SJSA1 (cell line): Measurements from ENCODE around the gene FAM13C. TPM values are rescaled to one million over a fixed set of nuclear protein-coding genes. Genes with fewer than 3 reads are reported as not detected.

Experiments used
- DNase-seq, 2 experiments: peaks; one replicate each; pipeline ENCODE4 v3.0.0-alpha.2; 2015 to 2020; ENCODE audit warnings: low spot score in 2 of 2, low read depth in 1 of 2
- H3K27ac ChIP-seq: fragments of 250-450 bp; sonication (Bioruptor Pico); 2 replicates; pipeline ENCODE4 v1.5.1; 2020; ENCODE audit warnings: mild to moderate bottlenecking, moderate library complexity
- H3K27me3 ChIP-seq: fragments of 250-450 bp; sonication (Bioruptor Pico); replicated peaks from 2 replicates; pipeline ENCODE4 v1.5.1; 2020; ENCODE audit warnings: mild to moderate bottlenecking, moderate library complexity
- H3K36me3 ChIP-seq: fragments of 250-450 bp; sonication (Bioruptor Pico); 2 replicates; pipeline ENCODE4 v1.5.1; 2020; ENCODE audit warnings: mild to moderate bottlenecking
- H3K4me1 ChIP-seq: fragments of 250-450 bp; sonication (Bioruptor Pico); replicated peaks from 2 replicates; pipeline ENCODE4 v1.6.1; 2021; ENCODE audit warnings: mild to moderate bottlenecking
- H3K4me3 ChIP-seq: fragments of 250-450 bp; sonication (Bioruptor Pico); 2 replicates; pipeline ENCODE4 v1.5.1; 2020; ENCODE audit warnings: mild to moderate bottlenecking
- H3K9me3 ChIP-seq: fragments of 250-450 bp; sonication (Bioruptor Pico); replicated peaks from 2 replicates; pipeline ENCODE4 v1.5.1; 2020; ENCODE audit warnings: mild to moderate bottlenecking
- total RNA-seq: library from RNA; depleted of rRNA; stranded (reverse); fragments of >200 nt; shearing (Covaris generic); gene quantifications from 2 replicates; pipeline ENCODE4 v1.2.3, GENCODE V29; 2014

Gene FAM13C
- total RNA-seq, 1 experiment from 2014 or later, result 0.03 TPM

DNA sequence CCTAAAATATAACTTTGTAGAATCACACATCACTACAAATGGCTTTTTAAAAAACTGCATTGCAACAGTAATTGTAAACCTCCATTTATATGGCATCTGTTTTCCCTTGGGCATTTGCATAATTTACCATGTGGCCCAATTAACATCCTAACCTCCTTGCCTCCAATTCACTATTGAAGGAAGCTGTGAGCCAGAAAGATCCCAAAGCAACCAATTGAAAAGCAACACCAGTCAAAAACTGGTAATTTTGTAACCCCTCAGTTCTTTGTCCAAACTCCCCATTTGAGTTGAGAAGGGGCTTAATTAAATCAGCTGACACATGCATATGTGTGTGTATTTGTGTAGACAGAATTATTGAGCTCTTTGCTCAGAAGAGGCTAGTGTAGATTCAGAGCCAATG lies 90.3 kb downstream of the FAM13C start:
- Histone ChIP-seq H3K36me3 (no peaks in the 10 kb centered on the region), H3K27ac (no peak overlapping the region), H3K9me3 (no peaks in the 10 kb centered on the region), H3K4me1 (no peaks in the 10 kb centered on the region), H3K27me3 (no peaks in the 10 kb centered on the region), H3K4me3 (no peak overlapping the region)
- DNase-seq, result no peak

DNA sequence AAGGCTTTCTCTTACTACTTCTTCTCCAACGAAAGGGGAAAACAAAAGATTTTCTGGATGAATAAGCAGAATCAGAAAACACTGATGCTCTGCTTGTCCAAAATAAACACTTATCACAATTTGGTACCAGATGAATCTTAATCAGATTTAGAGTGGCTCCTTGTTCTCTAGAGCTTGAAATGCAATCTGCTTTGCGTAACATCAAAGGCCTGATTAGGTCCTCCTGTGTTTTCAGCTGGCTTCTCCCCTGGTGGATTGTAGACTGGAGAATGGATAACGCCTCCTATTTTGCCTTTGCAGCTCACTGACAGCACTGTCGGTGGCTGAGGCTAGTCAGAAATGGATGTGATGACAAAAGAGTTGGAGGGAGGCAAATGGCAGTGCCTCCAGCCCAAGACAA lies 91.2 kb downstream of the FAM13C start:
- H3K4me1 ChIP-seq, result no peaks in the 10 kb centered on the region
- H3K27ac ChIP-seq, result no peak overlapping the region
- no peaks in the 10 kb centered on the region for H3K36me3 ChIP-seq
- no peak overlapping the region for H3K4me3 ChIP-seq
- H3K9me3 ChIP-seq, result no peaks in the 10 kb centered on the region
- no peaks in the 10 kb centered on the region for H3K27me3 ChIP-seq
- DNase-seq, result no peak

DNA sequence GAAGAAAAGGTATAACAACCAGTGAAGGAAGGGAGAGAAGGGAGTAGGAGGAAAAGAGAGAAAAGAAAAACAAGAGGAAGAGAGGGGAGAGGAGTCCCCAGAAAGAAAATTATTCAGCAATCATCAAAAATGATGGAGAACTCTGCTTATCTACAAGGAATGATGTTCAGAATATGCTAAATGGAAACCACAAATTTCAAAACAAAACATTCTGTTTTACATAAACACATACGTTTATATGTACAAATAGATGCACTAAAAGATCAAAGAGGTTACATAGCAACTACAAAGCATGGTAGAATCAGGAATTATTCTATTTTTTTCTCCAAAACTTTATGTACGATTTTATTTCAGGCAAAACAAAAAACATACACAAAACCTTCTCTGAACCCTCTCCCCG lies 91.9 kb downstream of the FAM13C start:
- Histone ChIP-seq H3K27me3 (no peaks in the 10 kb centered on the region), H3K9me3 (no peaks in the 10 kb centered on the region), H3K4me1 (no peaks in the 10 kb centered on the region), H3K36me3 (no peaks in the 10 kb centered on the region), H3K4me3 (no peak overlapping the region), H3K27ac (no peak overlapping the region)
- no peak for DNase-seq

DNA sequence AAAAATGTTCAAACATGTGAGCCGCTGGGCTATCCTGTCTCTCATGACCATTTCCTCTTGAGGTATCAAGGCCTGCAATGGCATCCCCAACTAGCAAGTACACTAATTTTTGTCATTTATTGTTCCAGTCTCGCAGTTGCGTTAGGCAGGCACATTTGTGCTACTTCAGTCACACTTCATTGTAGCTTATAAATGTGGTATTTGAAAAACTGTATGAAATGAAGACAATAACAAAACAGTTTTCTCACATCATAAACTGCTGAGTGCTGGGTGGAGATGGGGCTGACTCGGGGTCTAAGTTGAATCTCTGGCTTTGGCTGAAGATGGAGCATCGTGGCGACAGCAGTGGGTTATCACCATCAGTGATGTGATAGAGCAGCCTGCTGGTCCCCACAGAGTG lies 92.7 kb downstream of the FAM13C start:
- H3K27ac ChIP-seq, result no peak overlapping the region
- no peak overlapping the region for H3K4me3 ChIP-seq
- H3K36me3 ChIP-seq, result no peaks in the 10 kb centered on the region
- no peaks in the 10 kb centered on the region for H3K27me3 ChIP-seq
- no peaks in the 10 kb centered on the region for H3K4me1 ChIP-seq
- H3K9me3 ChIP-seq, result no peaks in the 10 kb centered on the region
- no peak for DNase-seq

DNA sequence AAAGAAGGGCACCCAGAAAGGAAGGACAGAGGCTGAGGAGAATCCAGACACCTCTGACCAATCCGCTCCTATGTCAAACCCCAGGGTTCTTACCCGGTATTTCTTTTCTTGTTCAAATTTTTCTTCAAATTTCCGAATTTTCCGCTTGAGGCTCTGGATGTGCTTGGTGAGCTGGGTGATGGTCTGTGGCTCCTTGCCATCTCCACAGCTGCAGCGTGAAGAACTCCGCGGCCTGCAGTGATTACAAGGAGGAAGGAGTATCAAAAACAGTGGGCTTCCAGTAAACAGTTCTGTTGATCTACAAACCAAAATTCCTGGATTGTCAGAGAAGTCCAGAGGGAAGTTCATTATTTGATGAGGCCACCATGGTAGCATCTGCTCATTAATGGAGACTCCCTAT lies 93.9 kb downstream of the FAM13C start:
- Histone ChIP-seq H3K27ac (no peak overlapping the region), H3K27me3 (no peaks in the 10 kb centered on the region), H3K36me3 (no peaks in the 10 kb centered on the region)

DNA sequence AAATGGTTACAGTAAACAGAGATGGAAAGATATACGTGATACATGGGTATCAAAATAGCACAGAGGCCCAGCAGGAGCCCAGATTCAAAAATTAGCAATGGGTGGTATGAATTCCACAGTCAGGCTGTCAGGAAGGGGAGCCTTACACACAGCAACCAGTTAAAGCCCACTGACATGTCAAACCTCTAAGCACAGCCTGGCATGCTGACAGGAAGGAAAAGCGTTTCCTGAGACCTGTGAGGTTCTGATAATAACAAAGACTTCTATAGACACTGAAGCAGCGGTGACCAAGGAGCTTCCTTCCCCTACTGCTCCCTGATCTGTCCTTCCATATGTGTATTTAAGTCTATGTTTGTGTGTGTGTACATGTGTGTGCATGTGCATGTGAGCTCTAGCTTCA lies 96.0 kb downstream of the FAM13C start:
- Histone ChIP-seq H3K4me1 (no peaks in the 10 kb centered on the region), H3K27ac (no peak overlapping the region), H3K9me3 (no peaks in the 10 kb centered on the region), H3K36me3 (no peaks in the 10 kb centered on the region), H3K27me3 (no peaks in the 10 kb centered on the region), H3K4me3 (no peak overlapping the region)
- DNase-seq, result no peak

More for the DNA sequence above, 93.9 kb downstream of the FAM13C start:
- no peak for DNase-seq
- no peaks in the 10 kb centered on the region for H3K9me3 ChIP-seq
- H3K4me3 ChIP-seq, result no peak overlapping the region
- no peaks in the 10 kb centered on the region for H3K4me1 ChIP-seq

DNA sequence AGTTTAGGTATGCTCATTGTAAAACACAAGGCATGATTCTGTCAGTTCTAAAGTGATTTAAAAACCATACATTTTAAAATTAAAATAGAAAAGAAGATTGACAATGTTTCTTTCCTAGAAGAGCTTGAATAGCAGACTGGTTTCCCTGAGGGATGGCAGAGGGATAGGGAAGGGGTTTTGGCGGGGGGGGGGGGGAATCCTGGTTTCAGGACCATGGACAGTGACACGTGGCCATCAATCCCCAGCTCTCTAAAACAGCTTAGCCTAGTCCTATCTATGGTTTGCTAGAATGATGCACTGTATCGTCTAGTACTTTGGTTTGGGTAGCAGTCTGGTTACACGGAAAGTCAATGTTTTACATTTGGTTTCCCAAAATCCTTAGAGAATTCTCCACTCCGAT lies 97.2 kb downstream of the FAM13C start:
- no peak for DNase-seq
- Histone ChIP-seq H3K36me3 (no peaks in the 10 kb centered on the region), H3K9me3 (no peaks in the 10 kb centered on the region), H3K4me3 (no peak overlapping the region), H3K4me1 (no peaks in the 10 kb centered on the region), H3K27me3 (no peaks in the 10 kb centered on the region), H3K27ac (no peak overlapping the region)

DNA sequence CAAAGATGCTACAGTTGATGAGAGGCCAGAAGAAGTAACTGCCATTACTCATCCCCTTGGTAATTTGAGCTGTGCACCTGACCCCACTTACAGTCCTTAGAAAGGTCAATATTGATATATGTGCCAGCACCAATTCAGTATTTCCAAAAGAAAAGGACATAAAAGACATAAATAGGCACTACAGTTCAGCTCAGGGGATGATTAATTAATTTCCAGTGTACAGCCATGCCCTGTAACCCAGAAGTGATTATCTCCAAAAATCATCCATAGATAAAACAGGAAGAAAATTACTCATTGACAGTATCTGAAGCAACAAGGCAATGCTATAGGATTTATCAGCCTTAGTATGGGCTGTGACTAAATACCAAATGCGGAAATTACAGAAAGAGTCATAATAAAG lies 103.5 kb downstream of the FAM13C start:
- Histone ChIP-seq H3K4me1 (no peaks in the 10 kb centered on the region), H3K27ac (no peak overlapping the region), H3K36me3 (no peaks in the 10 kb centered on the region), H3K27me3 (no peaks in the 10 kb centered on the region), H3K4me3 (no peak overlapping the region), H3K9me3 (no peaks in the 10 kb centered on the region)
- DNase-seq, result no peak

DNA sequence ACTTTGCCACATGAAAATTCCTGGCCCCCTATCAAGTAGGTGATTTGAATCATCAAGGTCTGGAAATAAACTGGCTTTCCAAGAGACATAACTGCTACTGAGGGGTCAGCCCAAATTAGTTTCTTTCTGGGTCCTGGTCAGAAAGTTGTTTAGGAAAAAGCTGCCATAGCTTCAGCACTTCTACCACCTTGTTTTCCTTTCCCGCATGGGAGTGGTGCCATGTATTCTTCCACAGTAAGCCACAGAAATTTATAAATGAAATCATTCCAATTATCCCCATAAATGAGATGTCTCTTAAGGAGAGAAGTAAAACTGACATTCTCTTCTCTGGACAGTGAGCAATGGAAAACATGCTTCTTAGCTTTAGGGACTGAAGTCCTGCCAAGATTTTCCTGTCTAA lies 105.1 kb downstream of the FAM13C start:
- Histone ChIP-seq H3K27me3 (no peaks in the 10 kb centered on the region), H3K36me3 (no peaks in the 10 kb centered on the region), H3K4me1 (no peaks in the 10 kb centered on the region), H3K27ac (no peak overlapping the region), H3K4me3 (no peak overlapping the region), H3K9me3 (no peaks in the 10 kb centered on the region)
- DNase-seq, result no peak

DNA sequence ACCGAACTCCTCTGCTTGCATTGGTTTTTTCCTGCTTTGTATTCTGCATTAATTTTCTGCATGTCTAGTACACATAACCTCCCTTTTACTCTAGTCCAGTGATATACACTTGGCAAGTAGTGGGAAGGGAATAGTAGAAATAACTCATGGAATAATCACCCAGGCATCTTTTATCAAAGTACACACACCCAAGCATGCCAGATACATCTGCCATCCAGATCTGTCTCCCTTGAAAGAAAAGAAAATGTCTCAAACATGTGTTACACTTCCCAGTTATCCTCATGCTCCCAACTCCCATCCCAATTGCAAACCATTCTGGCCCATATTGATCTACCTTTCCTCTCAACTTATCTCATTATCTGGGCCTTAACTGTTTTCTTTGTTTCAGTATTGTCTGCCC lies 106.9 kb downstream of the FAM13C start:
- no peak overlapping the region for H3K4me3 ChIP-seq
- no peaks in the 10 kb centered on the region for H3K9me3 ChIP-seq
- H3K36me3 ChIP-seq, result no peaks in the 10 kb centered on the region
- no peak for DNase-seq
- no peaks in the 10 kb centered on the region for H3K4me1 ChIP-seq
- H3K27ac ChIP-seq, result no peak overlapping the region
- H3K27me3 ChIP-seq, result no peaks in the 10 kb centered on the region

DNA sequence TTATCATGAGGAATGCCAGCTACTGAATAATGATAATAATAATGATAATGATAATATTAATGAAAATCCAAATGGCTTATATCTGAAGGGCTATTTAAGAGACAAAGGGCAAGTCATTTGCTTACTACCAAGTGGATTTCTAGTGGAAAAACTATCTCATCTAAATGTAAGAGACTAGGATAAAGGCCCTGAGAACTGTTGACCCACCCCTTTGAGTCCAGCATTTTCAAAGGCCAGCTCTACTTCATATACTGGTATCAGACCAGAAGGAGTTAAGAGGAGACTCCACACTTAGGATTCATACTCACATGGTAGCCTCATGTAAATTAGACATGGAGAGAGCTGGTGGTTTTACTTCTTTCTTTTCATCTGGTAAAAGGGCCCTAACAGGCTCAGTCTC lies 109.9 kb downstream of the FAM13C start:
- Histone ChIP-seq H3K27ac (no peak overlapping the region), H3K27me3 (no peaks in the 10 kb centered on the region), H3K4me1 (no peaks in the 10 kb centered on the region), H3K36me3 (no peaks in the 10 kb centered on the region), H3K9me3 (no peaks in the 10 kb centered on the region), H3K4me3 (no peak overlapping the region)
- DNase-seq, result no peak

DNA sequence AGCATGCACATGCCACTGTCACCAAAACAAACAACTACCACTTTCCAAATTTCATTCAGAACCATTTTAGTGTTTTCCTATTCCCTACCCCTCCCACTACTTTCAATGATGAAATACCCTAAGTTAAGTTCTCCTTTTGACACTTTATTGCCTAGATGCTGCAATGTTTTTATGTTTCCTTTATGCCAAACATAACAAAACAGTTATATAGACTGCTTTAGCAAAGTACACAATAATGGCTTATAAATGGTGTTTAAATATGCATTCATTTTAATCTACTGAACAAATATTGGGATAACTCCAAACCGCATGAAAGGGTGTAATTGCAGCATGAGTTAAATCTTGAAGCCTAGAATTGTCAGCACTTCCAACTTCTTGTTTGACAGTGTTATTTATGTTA lies 116.7 kb downstream of the FAM13C start:
- H3K4me3 ChIP-seq, result no peak overlapping the region
- no peak overlapping the region for H3K27ac ChIP-seq
- H3K9me3 ChIP-seq, result no peaks in the 10 kb centered on the region; the same call in 1 of the 2 replicates
- H3K36me3 ChIP-seq, result no peaks in the 10 kb centered on the region
- no peaks in the 10 kb centered on the region for H3K27me3 ChIP-seq
- no peak for DNase-seq
- H3K4me1 ChIP-seq, result no peaks in the 10 kb centered on the region

DNA sequence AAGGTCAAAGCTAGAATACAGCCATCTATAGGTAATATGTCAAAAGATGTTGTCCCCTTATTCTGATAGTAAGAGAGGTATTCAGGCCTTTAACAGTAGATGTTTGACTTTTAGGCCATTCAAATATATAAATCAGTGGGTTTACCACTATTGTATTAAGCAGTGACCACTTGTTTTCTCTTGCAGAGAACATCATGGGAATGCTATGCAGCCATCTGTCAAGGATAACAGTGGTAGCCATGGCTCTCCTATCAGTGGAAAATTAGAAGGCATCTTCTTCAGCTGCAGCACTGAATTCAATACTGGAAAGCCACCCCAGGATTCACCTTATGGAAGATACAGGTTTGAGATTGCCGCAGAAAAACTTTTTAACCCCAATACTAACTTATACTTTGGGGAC lies 117.5 kb downstream of the FAM13C start:
- no peaks in the 10 kb centered on the region for H3K27me3 ChIP-seq
- H3K36me3 ChIP-seq, result no peaks in the 10 kb centered on the region
- H3K4me3 ChIP-seq, result no peak overlapping the region
- no peak overlapping the region for H3K27ac ChIP-seq
- no peak for DNase-seq
- no peaks in the 10 kb centered on the region for H3K4me1 ChIP-seq
- H3K9me3 ChIP-seq, result no peaks in the 10 kb centered on the region; the same call in 1 of the 2 replicates

DNA sequence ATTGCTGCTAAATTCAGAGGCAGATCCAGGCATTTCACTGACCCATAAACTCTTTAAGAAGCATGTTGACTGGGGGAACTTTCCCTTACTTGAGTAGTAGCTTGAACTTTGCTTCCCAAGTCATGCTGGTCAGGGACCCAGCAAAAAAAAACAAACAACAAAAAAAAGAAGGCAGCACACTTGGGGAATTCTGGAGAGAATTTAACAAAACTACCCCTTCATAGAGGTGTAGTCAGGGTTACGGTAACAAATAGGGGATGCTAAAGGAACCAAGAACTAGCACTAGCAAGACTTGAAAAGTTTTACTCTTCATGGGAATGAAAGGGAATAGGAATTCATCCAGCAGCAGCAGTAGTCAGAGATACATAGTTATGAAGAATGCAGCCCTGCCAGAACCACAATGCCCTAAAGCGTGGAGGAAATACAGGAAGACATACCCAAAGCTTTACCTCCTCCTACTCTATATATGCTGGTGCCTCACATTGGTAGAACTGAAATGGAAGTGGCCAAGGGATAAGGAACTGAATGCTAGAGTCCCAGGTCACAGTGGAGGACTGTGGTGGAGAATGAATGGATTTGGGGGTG lies 118.6 kb downstream of the FAM13C start:
- Histone ChIP-seq H3K9me3 (no peaks in the 10 kb centered on the region; the same call in 1 of the 2 replicates), H3K36me3 (no peaks in the 10 kb centered on the region), H3K4me3 (no peak overlapping the region), H3K27ac (no peak overlapping the region), H3K4me1 (no peaks in the 10 kb centered on the region), H3K27me3 (no peaks in the 10 kb centered on the region)
- DNase-seq, result no peak

DNA sequence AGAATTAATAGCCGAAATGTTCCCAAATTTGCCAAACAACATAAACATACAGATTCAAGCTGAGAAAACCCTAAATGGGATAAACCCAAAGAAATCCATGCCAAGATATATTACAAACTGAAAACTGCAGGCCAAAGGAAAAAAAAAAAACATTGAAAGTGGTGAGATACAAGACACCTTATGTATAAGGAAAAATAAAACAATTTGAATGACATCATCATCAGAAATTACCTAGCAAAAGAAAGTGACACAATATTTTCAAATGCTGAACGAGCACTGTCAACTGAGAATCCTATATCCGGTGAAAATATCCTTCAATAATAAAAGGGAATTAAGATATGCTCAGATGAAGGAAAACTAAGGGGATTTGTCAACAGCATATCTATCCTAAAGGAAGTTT lies 119.4 kb downstream of the FAM13C start:
- no peaks in the 10 kb centered on the region; the same call in 1 of the 2 replicates for H3K9me3 ChIP-seq
- no peaks in the 10 kb centered on the region for H3K4me1 ChIP-seq
- H3K4me3 ChIP-seq, result no peak overlapping the region
- H3K27ac ChIP-seq, result no peak overlapping the region
- no peaks in the 10 kb centered on the region for H3K27me3 ChIP-seq
- H3K36me3 ChIP-seq, result no peaks in the 10 kb centered on the region
- DNase-seq, result no peak
